Mammary epithelial cell (primary cell): ENCODE measurements around the gene SMYD4.

Experiments
- EZH2 ChIP-seq: IDR thresholded peaks from 2 replicates; pipeline ENCODE4 v1.6.1; 2012; ENCODE audit warnings: low read length, inconsistent platforms, borderline replicate concordance
- TF ChIP-seq, protein P1 (sequence below), 2 donors: IDR thresholded peaks in 1 of 2; conservative IDR thresholded peaks in 1 of 2; 2 replicates each; pipeline ENCODE4 v1.5.1; 2011 to 2012; ENCODE audit warnings: inconsistent platforms in 2 of 2, low read length in 2 of 2, mild to moderate bottlenecking in 2 of 2, control low read depth in 1 of 2, low read depth in 1 of 2; ENCODE audit not compliant: insufficient read depth in 1 of 2; ENCODE audit errors: extremely low read depth in 1 of 2

DNA sequence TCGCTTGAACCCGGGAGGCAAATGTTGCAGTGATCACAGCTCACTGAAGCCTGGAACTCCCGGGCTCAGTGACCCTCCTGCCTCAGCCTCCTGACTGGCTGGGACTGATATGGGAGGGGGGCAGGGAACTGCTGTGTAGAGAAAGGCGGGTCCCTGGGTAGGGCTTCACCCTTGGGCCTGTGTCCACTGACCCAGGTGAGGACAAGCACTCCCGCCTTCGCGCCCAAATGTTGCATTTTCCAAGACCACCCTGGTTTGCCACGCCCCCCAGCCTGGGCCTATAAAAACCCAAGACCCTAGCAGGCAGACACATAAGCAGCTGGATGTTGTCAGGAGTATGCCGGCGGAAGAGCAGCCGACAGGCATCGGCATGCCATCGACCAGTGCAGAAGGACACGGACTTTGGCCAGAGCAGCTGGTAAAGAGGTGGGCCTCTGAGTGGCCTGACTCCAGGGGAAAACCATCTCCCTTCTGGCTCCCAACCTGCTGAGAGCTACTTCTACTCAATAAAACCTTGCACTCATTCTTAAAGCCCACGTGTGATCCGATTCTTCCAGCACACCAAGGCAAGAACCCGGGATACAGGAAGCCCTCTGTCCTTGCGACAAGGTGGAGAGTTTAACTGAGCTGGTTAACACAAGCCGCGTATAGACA is 19.1 kb downstream of the SMYD4 start:
- TF ChIP-seq, protein P1, sequence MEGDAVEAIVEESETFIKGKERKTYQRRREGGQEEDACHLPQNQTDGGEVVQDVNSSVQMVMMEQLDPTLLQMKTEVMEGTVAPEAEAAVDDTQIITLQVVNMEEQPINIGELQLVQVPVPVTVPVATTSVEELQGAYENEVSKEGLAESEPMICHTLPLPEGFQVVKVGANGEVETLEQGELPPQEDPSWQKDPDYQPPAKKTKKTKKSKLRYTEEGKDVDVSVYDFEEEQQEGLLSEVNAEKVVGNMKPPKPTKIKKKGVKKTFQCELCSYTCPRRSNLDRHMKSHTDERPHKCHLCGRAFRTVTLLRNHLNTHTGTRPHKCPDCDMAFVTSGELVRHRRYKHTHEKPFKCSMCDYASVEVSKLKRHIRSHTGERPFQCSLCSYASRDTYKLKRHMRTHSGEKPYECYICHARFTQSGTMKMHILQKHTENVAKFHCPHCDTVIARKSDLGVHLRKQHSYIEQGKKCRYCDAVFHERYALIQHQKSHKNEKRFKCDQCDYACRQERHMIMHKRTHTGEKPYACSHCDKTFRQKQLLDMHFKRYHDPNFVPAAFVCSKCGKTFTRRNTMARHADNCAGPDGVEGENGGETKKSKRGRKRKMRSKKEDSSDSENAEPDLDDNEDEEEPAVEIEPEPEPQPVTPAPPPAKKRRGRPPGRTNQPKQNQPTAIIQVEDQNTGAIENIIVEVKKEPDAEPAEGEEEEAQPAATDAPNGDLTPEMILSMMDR (conservative IDR thresholded peaks at IDR 0.05 in 1 of 2, IDR thresholded peaks at IDR 0.05 in 1 of 2; ENCODE audit: extremely low read depth in 1 of 2, insufficient read depth in 1 of 2, low read depth in 1 of 2, low read length in 2 of 2): no peak
- TF ChIP-seq EZH2: no peak
